Fibroblast of lung (primary cell): ENCODE measurements around the gene SH3BP4.

Experiments
- EZH2 ChIP-seq: IDR thresholded peaks from 2 replicates; pipeline ENCODE4 v1.5.1; 2012; ENCODE audit warnings: low read length, control low read depth, mild to moderate bottlenecking; ENCODE audit errors: missing control alignments
- TF ChIP-seq, protein P1 (sequence below), 2 donors: IDR thresholded peaks in 1 of 2; conservative IDR thresholded peaks in 1 of 2; 1 replicate in 1 of 2; 2 replicates in 1 of 2; pipeline ENCODE4 v1.5.1; 2011 to 2012; ENCODE audit warnings: low read length in 2 of 2, control low read depth in 1 of 2, inconsistent platforms in 1 of 2, low read depth in 1 of 2, mild to moderate bottlenecking in 1 of 2

DNA sequence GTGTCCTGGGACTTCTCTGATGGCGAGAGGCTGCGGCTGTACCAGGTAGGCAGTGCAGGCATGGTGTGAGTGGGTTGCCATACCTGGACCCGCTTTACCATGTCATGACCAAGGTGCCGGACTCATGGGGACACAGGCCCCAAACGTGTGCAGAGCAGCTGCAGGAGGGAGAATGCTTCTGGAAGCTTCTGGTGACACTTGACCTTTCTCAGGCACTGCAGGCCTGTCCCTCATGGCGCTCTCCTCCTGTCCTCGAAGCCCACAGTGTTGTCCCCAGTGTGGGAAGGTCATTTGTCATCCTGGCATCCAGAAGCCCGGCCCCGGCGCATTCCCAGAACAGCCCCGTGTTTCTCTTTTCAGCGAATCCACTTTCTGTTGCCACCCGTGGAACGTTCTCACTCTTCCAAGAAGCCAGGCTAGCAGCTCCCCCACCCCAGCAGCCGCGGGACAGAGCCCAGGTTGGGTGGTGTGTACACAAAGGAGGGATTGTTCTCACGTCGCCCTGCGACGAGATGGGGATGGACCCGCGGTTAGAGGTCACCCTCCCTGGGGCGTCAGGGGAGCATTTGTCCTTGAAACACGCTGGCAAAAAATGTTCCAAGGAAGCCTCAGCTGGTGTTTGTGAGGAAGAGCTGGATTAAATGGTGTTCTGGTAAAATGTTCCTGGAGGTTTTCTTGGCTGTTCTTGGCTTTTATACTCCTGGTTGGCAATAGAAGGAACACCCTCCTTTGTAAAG lies 43.7 kb downstream of the SH3BP4 start:
- no peak for TF ChIP-seq EZH2
- TF ChIP-seq, protein P1, sequence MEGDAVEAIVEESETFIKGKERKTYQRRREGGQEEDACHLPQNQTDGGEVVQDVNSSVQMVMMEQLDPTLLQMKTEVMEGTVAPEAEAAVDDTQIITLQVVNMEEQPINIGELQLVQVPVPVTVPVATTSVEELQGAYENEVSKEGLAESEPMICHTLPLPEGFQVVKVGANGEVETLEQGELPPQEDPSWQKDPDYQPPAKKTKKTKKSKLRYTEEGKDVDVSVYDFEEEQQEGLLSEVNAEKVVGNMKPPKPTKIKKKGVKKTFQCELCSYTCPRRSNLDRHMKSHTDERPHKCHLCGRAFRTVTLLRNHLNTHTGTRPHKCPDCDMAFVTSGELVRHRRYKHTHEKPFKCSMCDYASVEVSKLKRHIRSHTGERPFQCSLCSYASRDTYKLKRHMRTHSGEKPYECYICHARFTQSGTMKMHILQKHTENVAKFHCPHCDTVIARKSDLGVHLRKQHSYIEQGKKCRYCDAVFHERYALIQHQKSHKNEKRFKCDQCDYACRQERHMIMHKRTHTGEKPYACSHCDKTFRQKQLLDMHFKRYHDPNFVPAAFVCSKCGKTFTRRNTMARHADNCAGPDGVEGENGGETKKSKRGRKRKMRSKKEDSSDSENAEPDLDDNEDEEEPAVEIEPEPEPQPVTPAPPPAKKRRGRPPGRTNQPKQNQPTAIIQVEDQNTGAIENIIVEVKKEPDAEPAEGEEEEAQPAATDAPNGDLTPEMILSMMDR (conservative IDR thresholded peaks at IDR 0.05 in 1 of 2, IDR thresholded peaks at IDR 0.05 in 1 of 2; ENCODE audit: low read depth in 1 of 2, low read length in 2 of 2) = no peak
